GM12873 (cell line): ENCODE results near the gene MYO10.

Source experiments
- CTCF ChIP-seq: IDR thresholded peaks from 2 replicates; pipeline ENCODE4 v1.5.1; 2012; ENCODE audit warnings: low read depth, mild to moderate bottlenecking, moderate library complexity, low read length, control low read depth; ENCODE audit not compliant: insufficient read depth; ENCODE audit errors: missing control alignments

Gene MYO10

GRCh38 chr5:16864631-16865131 is 71.4 kb downstream of the MYO10 start:
- no peak for TF ChIP-seq CTCF

GRCh38 chr5:16863469-16863946 is 72.6 kb downstream of the MYO10 start:
- TF ChIP-seq CTCF: no peak

GRCh38 chr5:16862777-16863176 is 73.3 kb downstream of the MYO10 start:
- no peak for TF ChIP-seq CTCF

GRCh38 chr5:16859346-16859745 is 76.7 kb downstream of the MYO10 start:
- no peak for TF ChIP-seq CTCF

- no peak for TF ChIP-seq CTCF
Measured at GRCh38 chr5:16858151-16858550, 77.9 kb downstream of the MYO10 start.

- no peak for TF ChIP-seq CTCF
Measured at GRCh38 chr5:16857635-16858034, 78.5 kb downstream of the MYO10 start.

GRCh38 chr5:16856531-16856930 is 79.6 kb downstream of the MYO10 start:
- no peak for TF ChIP-seq CTCF

GRCh38 chr5:16855898-16856297 is 80.2 kb downstream of the MYO10 start:
- no peak for TF ChIP-seq CTCF
